HepG2 (cell line): ENCODE measurements around the gene FRAS1. TPM values are rescaled to one million over a fixed set of nuclear protein-coding genes. Genes with fewer than 3 reads are reported as not detected.

Experiments
- ATAC-seq: fragments of 200-7000 bp; cut with Tn5 transposase; 3 replicates; pipeline ENCODE4 v1.9.1; 2020; ENCODE audit warnings: mild to moderate bottlenecking, moderate library complexity
- BruUV-seq: library from RNA; stranded (reverse); fragments of 400-500 nt; replicated peaks from 2 replicates; lab custom pipeline; 2021; lab: Mats Ljungman, UMichigan
- CTCF ChIA-PET: fragments of 300-600 bp; formaldehyde crosslinking; extraction: SDS; loops from one replicate; lab custom pipeline; 2021; ENCODE audit warnings: low total read pairs, inconsistent platforms, low intra/inter-chr PET ratio; lab: Yijun Ruan, JAX
- POLR2A ChIA-PET: fragments of 350-600 bp; sonication (Branson Sonifier 250); formaldehyde crosslinking; loops from one replicate; lab custom pipeline; 2020; ENCODE audit warnings: antibody characterized with exemption, inconsistent platforms; lab: Yijun Ruan, JAX
- DNase-seq: peaks from one replicate; pipeline ENCODE4 v3.0.0-alpha.2; 2015; ENCODE audit warnings: low spot score
- FAIRE-seq: peaks from 3 replicates; lab custom pipeline; 2011; peaks lifted over from hg19 to GRCh38; lab: Jason Lieb, UNC
- H2AFZ ChIP-seq: one replicate; pipeline ENCODE4 v1.6.1; 2011; ENCODE audit warnings: low read length, inconsistent platforms
- H3K27ac ChIP-seq: fragments of 300-600 bp; 3 replicates; pipeline ENCODE4 v1.8.0; 2011; ENCODE audit warnings: mixed run types, mild to moderate bottlenecking, mixed read lengths, low read length, inconsistent platforms; ENCODE audit not compliant: insufficient read depth; ENCODE audit errors: extremely low read length
- H3K27me3 ChIP-seq, 2 experiments: fragments of 200-600 bp in 1 of 2; 2 replicates in 1 of 2; 3 replicates in 1 of 2; pipeline versions ENCODE4 v1.6.0 to v1.8.0; 2011; ENCODE audit warnings: low read length in 2 of 2, mild to moderate bottlenecking in 2 of 2, moderate library complexity in 2 of 2, inconsistent platforms in 1 of 2; ENCODE audit not compliant: insufficient read depth in 2 of 2, control insufficient read depth in 1 of 2
- H3K36me3 ChIP-seq, 2 experiments: fragments of 200-600 bp in 1 of 2; replicated peaks in 1 of 2; 2 replicates in 1 of 2; 3 replicates in 1 of 2; pipeline versions ENCODE4 v1.5.1 to v1.8.0; 2011; ENCODE audit warnings: low read length in 2 of 2, inconsistent platforms in 1 of 2; ENCODE audit not compliant: insufficient read depth in 2 of 2, control insufficient read depth in 1 of 2
- H3K4me1 ChIP-seq: 2 replicates; pipeline ENCODE4 v1.5.1; 2012; ENCODE audit warnings: low read length, inconsistent platforms; ENCODE audit not compliant: insufficient read depth
- H3K4me2 ChIP-seq: 2 replicates; pipeline ENCODE4 v1.6.0; 2011; ENCODE audit warnings: low read depth, low read length, inconsistent platforms
- H3K4me3 ChIP-seq, 3 experiments: fragments of 200-600 bp in 1 of 3; sonication (generic), shearing (Covaris generic) in 1 of 3; replicated peaks in 1 of 3; 2 replicates each; pipeline ENCODE4 v1.5.1; 2011 to 2016; ENCODE audit warnings: low read length in 3 of 3, inconsistent platforms in 2 of 3, low read depth in 2 of 3, mild to moderate bottlenecking in 2 of 3, control low read depth in 1 of 3, mixed read lengths in 1 of 3; ENCODE audit not compliant: insufficient read depth in 1 of 3
- H3K79me2 ChIP-seq: one replicate; pipeline ENCODE4 v1.6.1; 2011; ENCODE audit warnings: low read length, inconsistent platforms; ENCODE audit not compliant: insufficient read depth
- H3K9ac ChIP-seq: 2 replicates; pipeline ENCODE4 v1.6.0; 2011; ENCODE audit warnings: mild to moderate bottlenecking, low read depth, low read length, inconsistent platforms; ENCODE audit not compliant: insufficient read depth
- H3K9me3 ChIP-seq: 2 replicates; pipeline ENCODE4 v1.5.1; 2012; ENCODE audit warnings: mild to moderate bottlenecking, low read length
- H4K20me1 ChIP-seq: 2 replicates; pipeline ENCODE4 v1.6.0; 2011; ENCODE audit warnings: inconsistent platforms, mild to moderate bottlenecking, low read length, moderate library complexity; ENCODE audit not compliant: insufficient read depth
- ATAD3A ChIP-seq: sonication (generic); formaldehyde crosslinking; IDR thresholded peaks from 2 replicates; pipeline ENCODE4 v1.4.0; 2020; ENCODE audit warnings: missing genetic modification reagents
- EEA1 ChIP-seq: sonication (generic); formaldehyde crosslinking; IDR thresholded peaks from 2 replicates; pipeline ENCODE4 v1.5.1; 2020; ENCODE audit warnings: mild to moderate bottlenecking, missing genetic modification reagents, borderline replicate concordance
- ELF3 ChIP-seq: IDR thresholded peaks from 2 replicates; pipeline ENCODE4 v1.6.1; 2016; ENCODE audit warnings: missing genetic modification reagents, missing compliant biosample characterization
- ELF4 ChIP-seq: sonication (generic); formaldehyde crosslinking; IDR thresholded peaks from 2 replicates; pipeline ENCODE4 v1.5.0; 2020; ENCODE audit warnings: missing genetic modification reagents, mild to moderate bottlenecking, moderate library complexity, borderline replicate concordance
- FOXK2 ChIP-seq: fragments of 450-650 bp; IDR thresholded peaks from 2 replicates; pipeline ENCODE4 v1.6.1; 2016
- KMT2A ChIP-seq: sonication (generic); formaldehyde crosslinking; IDR thresholded peaks from 2 replicates; pipeline ENCODE4 v1.4.0; 2020; ENCODE audit warnings: missing genetic modification reagents
- MATR3 ChIP-seq: sonication (generic); formaldehyde crosslinking; IDR thresholded peaks from 2 replicates; pipeline ENCODE4 v1.4.0; 2020; ENCODE audit warnings: missing genetic modification reagents
- MYNN ChIP-seq: sonication (generic); formaldehyde crosslinking; IDR thresholded peaks from 2 replicates; pipeline ENCODE4 v1.4.0; 2020; ENCODE audit warnings: mild to moderate bottlenecking, low read depth, missing genetic modification reagents
- POGZ ChIP-seq: sonication (generic); formaldehyde crosslinking; IDR thresholded peaks from 2 replicates; pipeline ENCODE4 v1.4.0; 2020; ENCODE audit warnings: mild to moderate bottlenecking, missing genetic modification reagents
- TFDP2 ChIP-seq: sonication (generic); formaldehyde crosslinking; IDR thresholded peaks from 2 replicates; pipeline ENCODE4 v1.4.0; 2020; ENCODE audit warnings: missing genetic modification reagents
- THAP11 ChIP-seq: IDR thresholded peaks from 2 replicates; pipeline ENCODE4 v1.6.1; 2016; ENCODE audit warnings: missing biosample characterization, missing genetic modification reagents
- TSC22D2 ChIP-seq: sonication (generic); formaldehyde crosslinking; IDR thresholded peaks from 2 replicates; pipeline ENCODE4 v1.5.1; 2020; ENCODE audit warnings: missing genetic modification reagents, mild to moderate bottlenecking, borderline replicate concordance
- ZKSCAN5 ChIP-seq: sonication (generic); formaldehyde crosslinking; IDR thresholded peaks from 2 replicates; pipeline ENCODE4 v1.5.1; 2020; ENCODE audit warnings: mild to moderate bottlenecking, missing genetic modification reagents
- ZMYM4 ChIP-seq: sonication (generic); formaldehyde crosslinking; IDR thresholded peaks from 2 replicates; pipeline ENCODE4 v1.8.1; 2023; ENCODE audit warnings: mild to moderate bottlenecking, missing genetic modification reagents
- ZNF30 ChIP-seq: sonication (generic); formaldehyde crosslinking; IDR thresholded peaks from 2 replicates; pipeline ENCODE4 v1.5.0; 2020; ENCODE audit warnings: mild to moderate bottlenecking, missing genetic modification reagents
- ZNF549 ChIP-seq: sonication (generic); formaldehyde crosslinking; IDR thresholded peaks from 2 replicates; pipeline ENCODE4 v1.5.0; 2020; ENCODE audit warnings: missing genetic modification reagents
- ZNF644 ChIP-seq: IDR thresholded peaks from 2 replicates; pipeline ENCODE4 v1.6.1; 2016; ENCODE audit warnings: low read depth
- ZNF652 ChIP-seq: IDR thresholded peaks from 2 replicates; pipeline ENCODE4 v1.6.1; 2016; ENCODE audit warnings: low read depth, borderline replicate concordance
- ZNF7 ChIP-seq: IDR thresholded peaks from 2 replicates; pipeline ENCODE4 v1.6.1; 2016; ENCODE audit warnings: missing biosample characterization, missing genetic modification reagents
- ZNF780A ChIP-seq: sonication (generic); formaldehyde crosslinking; IDR thresholded peaks from 2 replicates; pipeline ENCODE4 v1.8.0; 2022; ENCODE audit warnings: mild to moderate bottlenecking, missing genetic modification reagents, moderate library complexity
- WGBS: methylation state at CpG from one replicate; pipeline ENCODE4 v1.1.6; 2017; ENCODE audit warnings: low lambda C conversion rate; 5-methylcytosine and 5-hydroxymethylcytosine counted together
- in situ Hi-C: cut with HindIII; loops from 2 replicates; pipeline ENCODE4 v1.10.0; 2017; ENCODE audit warnings: low pct_unique_long_range_greater_than_20kb; ENCODE audit not compliant: extremely low pct_ligation_motif_present
- intact Hi-C: fragments of 100-400 bp; cut with micrococcal nuclease; formaldehyde crosslinking; loops from one replicate; pipeline ENCODE4 v1.10.0; 2022; ENCODE audit not compliant: unreplicated experiment
- polyA plus RNA-seq, 8 experiments: library from polyadenylated mRNA; depleted of rRNA in 3 of 8; stranded (reverse) in 7 of 8; unstranded in 1 of 8; fragments of >200 nt; fragmentation: Illumina TruSeq in 4 of 8; extraction: Trizol in 4 of 8; gene quantifications; 2 replicates each; pipeline versions ENCODE4 v1.2.1 to v1.2.3, GENCODE V29; 2011 to 2016; ENCODE audit warnings: low read depth in 4 of 8, missing spikeins in 1 of 8, mixed read lengths in 1 of 8; ENCODE audit not compliant: insufficient read depth in 1 of 8
- total RNA-seq, 5 experiments: library from RNA; depleted of rRNA; stranded (reverse); fragments of >200 nt; fragmentation: Illumina TruSeq; extraction: Trizol; gene quantifications; 2 replicates each; pipeline ENCODE4 v1.2.3, GENCODE V29; 2016; ENCODE audit warnings: low read depth in 1 of 5
- TF ChIP-seq, protein P1 (sequence below): IDR thresholded peaks from 2 replicates; pipeline ENCODE4 v1.6.1; 2016; ENCODE audit warnings: low read depth, missing genetic modification reagents, missing compliant biosample characterization

FRAS1 gene
- total and polyA plus RNA-seq, 2 of the 13 experiments (the other 11 are each of a cell fraction or from before 2014, with no cell fraction given): 22.5 to 31.6 TPM

DNA sequence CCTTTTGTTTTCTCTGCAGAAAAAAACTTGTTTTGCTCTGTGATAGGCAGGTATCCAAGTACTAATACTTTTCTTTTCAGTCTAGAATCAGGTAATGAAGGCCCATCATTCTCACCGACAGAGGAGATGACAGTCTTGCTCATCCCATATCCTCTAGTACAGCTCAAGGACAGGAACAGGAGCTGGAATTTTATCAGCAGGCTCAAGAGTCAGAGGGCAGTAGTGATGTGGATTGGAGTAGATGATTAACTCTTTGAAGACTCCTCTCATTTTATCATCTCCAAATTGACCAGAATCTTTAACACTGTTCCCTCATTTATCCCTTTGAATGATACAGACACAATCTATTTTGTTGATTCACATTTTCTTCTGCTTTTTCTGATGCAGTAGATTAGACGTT lies 162.7 kb downstream of the FRAS1 start (continued):
- TF ChIP-seq ZKSCAN5 (peak; percentile 94), ZNF652 (peak; percentile 93), FOXK2 (no peak), KMT2A (0 out of 2 replicates have a peak, but pooled peaks have one; percentile 36)

DNA sequence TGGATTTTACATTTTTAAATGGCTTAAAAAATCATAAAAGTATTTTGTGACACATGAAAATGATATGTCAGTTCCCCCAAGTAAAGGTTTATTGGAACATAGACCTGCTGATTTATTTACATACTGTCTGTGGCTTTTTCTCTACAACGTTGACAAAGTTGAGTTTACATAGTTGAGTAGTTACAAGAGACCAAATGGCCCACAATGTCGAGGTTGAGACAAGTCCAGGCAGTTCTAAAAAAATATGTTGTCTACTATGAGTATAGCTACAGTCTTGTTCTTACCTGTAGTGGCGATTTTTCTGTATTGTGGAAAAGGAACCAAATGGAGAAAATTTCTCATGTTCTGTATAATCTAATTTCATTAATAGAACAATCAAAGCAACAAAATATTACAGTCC lies 163.2 kb downstream of the FRAS1 start:
- Histone ChIP-seq H4K20me1 (no peaks in the 10 kb centered on the region), H3K9ac (no peak overlapping the region), H3K79me2 (peaks cover 39% of the 10 kb centered on the region), H3K9me3 (no peaks in the 10 kb centered on the region), H3K36me3 (0 out of 5 replicates have a peak, but pooled peaks cover 0 to 1% of the 10 kb centered on the region in 2 experiments), H3K4me3 (no peak overlapping the region), H3K4me2 (peak overlapping the region; percentile 22; the same call in 1 of the 2 replicates), H3K4me1 (peaks cover 47% of the 10 kb centered on the region), H2AFZ (no peak overlapping the region), H3K27ac (peak overlapping the region; percentile 19), H3K27me3 (no peaks in the 10 kb centered on the region)
- in situ Hi-C loops: no loop called here
- no TSS peak for BruUV-seq
- peak; percentile 66 for FAIRE-seq
- ChIA-PET POLR2A (interaction anchor here (1.5 kb wide), 2 partner anchors 9 to 161 kb away, joined by 3 to 4 read pairs; no protein-coding TSS in a partner anchor), CTCF (no interaction called here)
- DNase-seq: peak; percentile 33
- WGBS: 28% methylated on average over 3 of the region's 3 CpGs
- ATAC-seq: peak; percentile 66
- intact Hi-C loops: no loop called here
- TF ChIP-seq ELF4 (CRISPR knock-in tag) (no peak), ZNF30 (CRISPR knock-in tag) (no peak), THAP11 (no peak), ZNF780A (CRISPR knock-in tag) (no peak), ATAD3A (CRISPR knock-in tag) (no peak), ZNF549 (CRISPR knock-in tag) (no peak), MATR3 (CRISPR knock-in tag) (no peak), ELF3 (CRISPR knock-in tag) (no peak), ZNF7 (CRISPR knock-in tag) (no peak), POGZ (CRISPR knock-in tag) (peak; percentile 17; the same call in 1 of the 2 replicates), ZNF644 (CRISPR knock-in tag) (0 out of 2 replicates have a peak, but pooled peaks have one; percentile 36), ZMYM4 (CRISPR knock-in tag) (0 out of 2 replicates have a peak, but pooled peaks have one; percentile 0), TFDP2 (CRISPR knock-in tag) (no peak), MYNN (CRISPR knock-in tag) (no peak), EEA1 (CRISPR knock-in tag) (no peak), TSC22D2 (no peak)
- TF ChIP-seq, protein P1, sequence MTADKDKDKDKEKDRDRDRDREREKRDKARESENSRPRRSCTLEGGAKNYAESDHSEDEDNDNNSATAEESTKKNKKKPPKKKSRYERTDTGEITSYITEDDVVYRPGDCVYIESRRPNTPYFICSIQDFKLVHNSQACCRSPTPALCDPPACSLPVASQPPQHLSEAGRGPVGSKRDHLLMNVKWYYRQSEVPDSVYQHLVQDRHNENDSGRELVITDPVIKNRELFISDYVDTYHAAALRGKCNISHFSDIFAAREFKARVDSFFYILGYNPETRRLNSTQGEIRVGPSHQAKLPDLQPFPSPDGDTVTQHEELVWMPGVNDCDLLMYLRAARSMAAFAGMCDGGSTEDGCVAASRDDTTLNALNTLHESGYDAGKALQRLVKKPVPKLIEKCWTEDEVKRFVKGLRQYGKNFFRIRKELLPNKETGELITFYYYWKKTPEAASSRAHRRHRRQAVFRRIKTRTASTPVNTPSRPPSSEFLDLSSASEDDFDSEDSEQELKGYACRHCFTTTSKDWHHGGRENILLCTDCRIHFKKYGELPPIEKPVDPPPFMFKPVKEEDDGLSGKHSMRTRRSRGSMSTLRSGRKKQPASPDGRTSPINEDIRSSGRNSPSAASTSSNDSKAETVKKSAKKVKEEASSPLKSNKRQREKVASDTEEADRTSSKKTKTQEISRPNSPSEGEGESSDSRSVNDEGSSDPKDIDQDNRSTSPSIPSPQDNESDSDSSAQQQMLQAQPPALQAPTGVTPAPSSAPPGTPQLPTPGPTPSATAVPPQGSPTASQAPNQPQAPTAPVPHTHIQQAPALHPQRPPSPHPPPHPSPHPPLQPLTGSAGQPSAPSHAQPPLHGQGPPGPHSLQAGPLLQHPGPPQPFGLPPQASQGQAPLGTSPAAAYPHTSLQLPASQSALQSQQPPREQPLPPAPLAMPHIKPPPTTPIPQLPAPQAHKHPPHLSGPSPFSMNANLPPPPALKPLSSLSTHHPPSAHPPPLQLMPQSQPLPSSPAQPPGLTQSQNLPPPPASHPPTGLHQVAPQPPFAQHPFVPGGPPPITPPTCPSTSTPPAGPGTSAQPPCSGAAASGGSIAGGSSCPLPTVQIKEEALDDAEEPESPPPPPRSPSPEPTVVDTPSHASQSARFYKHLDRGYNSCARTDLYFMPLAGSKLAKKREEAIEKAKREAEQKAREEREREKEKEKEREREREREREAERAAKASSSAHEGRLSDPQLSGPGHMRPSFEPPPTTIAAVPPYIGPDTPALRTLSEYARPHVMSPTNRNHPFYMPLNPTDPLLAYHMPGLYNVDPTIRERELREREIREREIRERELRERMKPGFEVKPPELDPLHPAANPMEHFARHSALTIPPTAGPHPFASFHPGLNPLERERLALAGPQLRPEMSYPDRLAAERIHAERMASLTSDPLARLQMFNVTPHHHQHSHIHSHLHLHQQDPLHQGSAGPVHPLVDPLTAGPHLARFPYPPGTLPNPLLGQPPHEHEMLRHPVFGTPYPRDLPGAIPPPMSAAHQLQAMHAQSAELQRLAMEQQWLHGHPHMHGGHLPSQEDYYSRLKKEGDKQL (CRISPR knock-in tag): no peak
